Measurements from ENCODE around the gene SNAPC4.

SNAPC4 gene

DNA sequence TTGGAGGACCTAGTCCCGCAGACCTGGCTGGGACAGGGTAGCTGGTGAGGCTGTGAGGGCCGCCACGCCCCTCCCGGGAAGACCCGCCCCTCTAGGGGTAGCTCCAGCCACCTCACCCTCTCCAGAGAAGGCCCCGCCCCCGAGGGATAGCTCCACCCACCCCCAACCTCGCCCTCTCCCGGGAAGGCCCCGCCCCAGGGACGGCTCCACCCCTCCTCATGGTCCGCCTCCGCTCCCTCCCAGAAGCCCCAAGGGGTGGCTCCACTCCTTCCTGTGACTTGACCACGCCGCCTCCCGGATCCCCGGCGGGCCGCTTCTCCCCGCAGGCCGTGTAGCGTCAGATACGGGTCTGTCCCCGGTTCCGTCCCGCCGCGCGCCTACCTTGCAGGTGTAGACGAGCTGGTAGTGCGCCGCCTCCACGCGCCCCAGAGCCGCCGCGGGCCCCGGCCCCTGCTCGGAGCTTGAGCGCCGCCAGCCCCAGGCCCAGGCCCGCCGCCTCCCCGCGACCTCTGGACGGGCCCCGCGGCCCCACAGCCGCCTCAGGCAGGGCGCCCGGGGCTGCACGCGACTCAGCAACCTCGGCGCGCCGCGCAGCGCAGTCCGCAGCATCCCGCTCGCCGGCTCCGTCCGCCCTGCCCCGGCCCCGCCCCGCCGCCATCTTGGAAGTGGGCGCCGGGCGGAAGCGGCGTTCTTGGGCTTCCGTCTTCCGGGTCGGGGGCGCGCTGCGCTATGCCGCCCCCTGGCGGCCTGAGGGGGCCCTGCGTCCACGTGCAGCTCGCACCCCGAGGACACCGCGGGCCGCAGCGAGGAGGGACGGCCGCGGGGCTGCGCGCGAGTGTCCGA is 36.6 kb downstream of the SNAPC4 start, which contains the start of gene DNLZ:
DNLZ (minus strand) TSS at position 639 of the 843 bp plus-strand sequence; CDS start at position 609, 30 bp downstream.
- H3K36me3 ChIP-seq (ENCODE audit: low read length), result no peaks in the 10 kb centered on the region
- no peak within 1 kb of the TSS for H2AFZ ChIP-seq (ENCODE audit: low read depth, low read length, severe bottlenecking)
- H3K27ac ChIP-seq (ENCODE audit: low read depth, low read length), result peak within 1 kb of the TSS; percentile 82
- H3K4me3 ChIP-seq (ENCODE audit: insufficient read depth, low read length, poor library complexity, severe bottlenecking), result peak within 1 kb of the TSS; percentile 84
- H3K9me3 ChIP-seq (ENCODE audit: insufficient read depth, low read length), result no peaks in the 10 kb centered on the region
- H4K20me1 ChIP-seq (ENCODE audit: low read depth, low read length), result no peaks in the 10 kb centered on the region
- peak within 1 kb of the TSS; percentile 65 for H3K4me2 ChIP-seq (ENCODE audit: low read depth, low read length, poor library complexity, severe bottlenecking)
- no peaks in the 10 kb centered on the region for H3K9me2 ChIP-seq (replicated peaks; ENCODE audit: insufficient read depth, low read length)
- H3F3A ChIP-seq (ENCODE audit: insufficient read depth), result no peaks in the 10 kb centered on the region
- no peaks in the 10 kb centered on the region for H3K27me3 ChIP-seq (ENCODE audit: low read length)
- no peak for TF ChIP-seq EZH2phosphoT487 (conservative IDR thresholded peaks at IDR 0.05; ENCODE audit: low read length)
- TF ChIP-seq, protein P1, sequence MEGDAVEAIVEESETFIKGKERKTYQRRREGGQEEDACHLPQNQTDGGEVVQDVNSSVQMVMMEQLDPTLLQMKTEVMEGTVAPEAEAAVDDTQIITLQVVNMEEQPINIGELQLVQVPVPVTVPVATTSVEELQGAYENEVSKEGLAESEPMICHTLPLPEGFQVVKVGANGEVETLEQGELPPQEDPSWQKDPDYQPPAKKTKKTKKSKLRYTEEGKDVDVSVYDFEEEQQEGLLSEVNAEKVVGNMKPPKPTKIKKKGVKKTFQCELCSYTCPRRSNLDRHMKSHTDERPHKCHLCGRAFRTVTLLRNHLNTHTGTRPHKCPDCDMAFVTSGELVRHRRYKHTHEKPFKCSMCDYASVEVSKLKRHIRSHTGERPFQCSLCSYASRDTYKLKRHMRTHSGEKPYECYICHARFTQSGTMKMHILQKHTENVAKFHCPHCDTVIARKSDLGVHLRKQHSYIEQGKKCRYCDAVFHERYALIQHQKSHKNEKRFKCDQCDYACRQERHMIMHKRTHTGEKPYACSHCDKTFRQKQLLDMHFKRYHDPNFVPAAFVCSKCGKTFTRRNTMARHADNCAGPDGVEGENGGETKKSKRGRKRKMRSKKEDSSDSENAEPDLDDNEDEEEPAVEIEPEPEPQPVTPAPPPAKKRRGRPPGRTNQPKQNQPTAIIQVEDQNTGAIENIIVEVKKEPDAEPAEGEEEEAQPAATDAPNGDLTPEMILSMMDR (IDR thresholded peaks at IDR 0.05; ENCODE audit: insufficient read depth, low read length, poor library complexity, severe bottlenecking), result peak; percentile 74
- H3K79me2 ChIP-seq (ENCODE audit: insufficient read depth, low read length), result no peaks in the 10 kb centered on the region
- H3K9ac ChIP-seq (ENCODE audit: low read length), result peak within 1 kb of the TSS; percentile 88

DNA sequence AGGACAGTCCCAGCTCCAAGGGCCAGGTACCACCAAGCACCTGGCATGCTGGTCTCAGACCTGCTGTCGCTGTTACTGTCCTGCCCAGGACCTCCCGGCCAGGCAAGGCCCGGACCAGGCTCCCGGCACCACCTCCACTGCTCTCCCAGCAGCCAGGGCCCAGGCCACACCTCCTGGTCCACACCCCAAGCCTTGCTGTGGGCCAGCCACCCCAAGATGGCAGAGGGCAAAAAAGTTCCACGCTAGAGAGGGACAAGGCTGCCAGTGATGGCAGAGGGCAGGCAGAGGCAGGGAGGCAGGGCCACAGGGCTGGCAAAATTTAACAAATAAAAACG is 37.6 kb downstream of the SNAPC4 start:
- Histone ChIP-seq H2AFZ (ENCODE audit: low read depth, low read length, severe bottlenecking) (no peak overlapping the region), H4K20me1 (ENCODE audit: low read depth, low read length) (no peaks in the 10 kb centered on the region), H3K9me3 (ENCODE audit: insufficient read depth, low read length) (no peaks in the 10 kb centered on the region), H3K79me2 (ENCODE audit: insufficient read depth, low read length) (no peaks in the 10 kb centered on the region), H3K36me3 (ENCODE audit: low read length) (no peaks in the 10 kb centered on the region), H3K27ac (ENCODE audit: low read depth, low read length) (no peak overlapping the region), H3K4me3 (ENCODE audit: insufficient read depth, low read length, poor library complexity, severe bottlenecking) (no peak overlapping the region), H3K9me2 (replicated peaks; ENCODE audit: insufficient read depth, low read length) (no peaks in the 10 kb centered on the region), H3K27me3 (ENCODE audit: low read length) (no peaks in the 10 kb centered on the region), H3F3A (ENCODE audit: insufficient read depth) (no peaks in the 10 kb centered on the region), H3K4me2 (ENCODE audit: low read depth, low read length, poor library complexity, severe bottlenecking) (peak overlapping the region; percentile 29), H3K9ac (ENCODE audit: low read length) (peak overlapping the region; percentile 6; the same call in 1 of the 2 replicates)
- TF ChIP-seq, protein P1 (IDR thresholded peaks at IDR 0.05; ENCODE audit: insufficient read depth, low read length, poor library complexity, severe bottlenecking), result no peak
- TF ChIP-seq EZH2phosphoT487 (conservative IDR thresholded peaks at IDR 0.05; ENCODE audit: low read length), result no peak

DNA sequence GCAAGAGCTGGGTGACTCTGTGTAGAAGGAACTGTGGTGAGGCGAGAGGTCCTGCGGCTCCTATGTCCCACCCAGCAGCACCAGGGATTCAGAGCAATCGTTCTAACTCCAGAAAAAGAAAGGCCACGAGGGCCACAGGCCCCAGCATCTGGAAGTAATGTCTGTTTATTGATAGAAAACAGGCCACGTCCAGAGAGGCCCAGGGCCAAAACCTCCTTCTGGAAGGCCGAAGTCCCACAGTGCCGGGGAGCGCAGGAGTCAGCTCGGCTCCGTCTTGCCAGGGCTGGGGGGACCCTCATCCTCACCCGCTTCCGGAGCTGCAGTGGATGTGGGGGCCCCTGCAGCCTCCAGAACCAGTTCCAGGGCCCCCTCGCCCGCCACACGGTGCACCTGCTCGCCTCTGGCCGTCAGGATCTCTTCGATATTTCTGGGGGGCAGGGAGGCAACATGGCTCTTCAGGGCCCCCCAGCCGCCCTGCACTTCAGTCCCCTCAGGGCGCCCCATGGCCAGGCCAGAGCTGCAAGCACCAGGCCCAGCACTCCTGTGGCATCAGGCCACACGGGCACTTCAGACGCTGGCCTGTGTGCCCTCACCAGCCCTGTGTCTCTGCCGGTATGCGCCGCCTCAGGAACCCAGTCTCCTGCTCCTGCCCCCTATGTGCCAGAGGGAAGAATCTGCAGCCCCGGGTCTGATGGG is 38.1 kb downstream of the SNAPC4 start:
- H2AFZ ChIP-seq (ENCODE audit: low read depth, low read length, severe bottlenecking), result no peak overlapping the region
- H3K27ac ChIP-seq (ENCODE audit: low read depth, low read length), result no peak overlapping the region
- no peak overlapping the region for H3K4me2 ChIP-seq (ENCODE audit: low read depth, low read length, poor library complexity, severe bottlenecking)

More for the DNA sequence above, 38.1 kb downstream of the SNAPC4 start:
- H3K9me2 ChIP-seq (replicated peaks; ENCODE audit: insufficient read depth, low read length), result no peaks in the 10 kb centered on the region
- TF ChIP-seq, protein P1 (IDR thresholded peaks at IDR 0.05; ENCODE audit: insufficient read depth, low read length, poor library complexity, severe bottlenecking), result no peak
- no peak for TF ChIP-seq EZH2phosphoT487 (conservative IDR thresholded peaks at IDR 0.05; ENCODE audit: low read length)
- H3K79me2 ChIP-seq (ENCODE audit: insufficient read depth, low read length), result no peaks in the 10 kb centered on the region
- H3K9me3 ChIP-seq (ENCODE audit: insufficient read depth, low read length), result no peaks in the 10 kb centered on the region
- H3K9ac ChIP-seq (ENCODE audit: low read length), result no peak overlapping the region
- H3F3A ChIP-seq (ENCODE audit: insufficient read depth), result no peaks in the 10 kb centered on the region
- no peaks in the 10 kb centered on the region for H4K20me1 ChIP-seq (ENCODE audit: low read depth, low read length)
- no peaks in the 10 kb centered on the region for H3K36me3 ChIP-seq (ENCODE audit: low read length)
- no peak overlapping the region for H3K4me3 ChIP-seq (ENCODE audit: insufficient read depth, low read length, poor library complexity, severe bottlenecking)
- H3K27me3 ChIP-seq (ENCODE audit: low read length), result no peaks in the 10 kb centered on the region
